H9 (cell line): ENCODE results near the gene TFAP2E. TPM values are rescaled to one million over a fixed set of nuclear protein-coding genes. Genes with fewer than 3 reads are reported as not detected.

Experiments used
- DNase-seq: peaks from one replicate; pipeline ENCODE4 v3.0.0-alpha.2; 2017
- H2AFZ ChIP-seq: one replicate; pipeline ENCODE4 v1.6.1; 2013; ENCODE audit warnings: mild to moderate bottlenecking, low read length, control low read depth, moderate library complexity
- H2AK5ac ChIP-seq: 2 replicates; pipeline ENCODE4 v1.6.1; 2013; ENCODE audit warnings: low read length, control low read depth, mixed read lengths; ENCODE audit not compliant: insufficient read length
- H2BK120ac ChIP-seq: one replicate; pipeline ENCODE4 v1.6.1; 2013; ENCODE audit warnings: low read depth, mild to moderate bottlenecking, low read length, control low read depth, inconsistent platforms; ENCODE audit not compliant: poor library complexity, severe bottlenecking
- H2BK12ac ChIP-seq: 2 replicates; pipeline ENCODE4 v1.6.1; 2013; ENCODE audit warnings: low read length, control low read depth, mixed read lengths, low read depth; ENCODE audit not compliant: insufficient read length
- H2BK15ac ChIP-seq: 2 replicates; pipeline ENCODE4 v1.6.1; 2013; ENCODE audit warnings: low read depth, low read length, control low read depth
- H2BK20ac ChIP-seq: one replicate; pipeline ENCODE4 v1.6.1; 2013; ENCODE audit warnings: low read depth, mild to moderate bottlenecking, low read length, control low read depth, inconsistent platforms; ENCODE audit not compliant: poor library complexity, severe bottlenecking
- H2BK5ac ChIP-seq: 2 replicates; pipeline ENCODE4 v1.6.1; 2013; ENCODE audit warnings: low read length, control low read depth, mixed read lengths; ENCODE audit not compliant: insufficient read length
- H3K14ac ChIP-seq: 2 replicates; pipeline ENCODE4 v1.6.1; 2013; ENCODE audit warnings: low read length, control low read depth; ENCODE audit not compliant: insufficient read depth
- H3K18ac ChIP-seq: 2 replicates; pipeline ENCODE4 v1.6.1; 2013; ENCODE audit warnings: low read depth, mild to moderate bottlenecking, mixed read lengths, low read length, control low read depth; ENCODE audit not compliant: insufficient read length
- H3K23ac ChIP-seq: 2 replicates; pipeline ENCODE4 v1.6.1; 2013; ENCODE audit warnings: low read length, control low read depth, mixed read lengths, low read depth; ENCODE audit not compliant: insufficient read length
- H3K23me2 ChIP-seq: 2 replicates; pipeline ENCODE4 v1.6.1; 2013; ENCODE audit warnings: low read depth, mild to moderate bottlenecking, mixed read lengths, low read length, control low read depth; ENCODE audit not compliant: insufficient read length, poor library complexity, severe bottlenecking
- H3K27ac ChIP-seq: 2 replicates; pipeline ENCODE4 v1.5.1; 2013; ENCODE audit warnings: low read length, control low read depth, mixed read lengths, low read depth; ENCODE audit not compliant: insufficient read length
- H3K27me3 ChIP-seq: 2 replicates; pipeline ENCODE4 v1.6.1; 2013; ENCODE audit warnings: low read length, control low read depth, inconsistent platforms; ENCODE audit not compliant: insufficient read depth
- H3K4ac ChIP-seq: 2 replicates; pipeline ENCODE4 v1.6.1; 2013; ENCODE audit warnings: low read depth, mild to moderate bottlenecking, control low read depth, inconsistent platforms, low read length, moderate library complexity
- H3K4me1 ChIP-seq: 2 replicates; pipeline ENCODE4 v1.6.1; 2013; ENCODE audit warnings: low read length, control low read depth, inconsistent platforms; ENCODE audit not compliant: insufficient read depth
- H3K4me2 ChIP-seq: 2 replicates; pipeline ENCODE4 v1.6.1; 2013; ENCODE audit warnings: low read length, control low read depth, mixed read lengths; ENCODE audit not compliant: insufficient read length, insufficient read depth
- H3K56ac ChIP-seq: 2 replicates; pipeline ENCODE4 v1.6.1; 2013; ENCODE audit warnings: low read depth, mild to moderate bottlenecking, mixed read lengths, low read length, control low read depth; ENCODE audit not compliant: insufficient read length
- H3K79me1 ChIP-seq: 2 replicates; pipeline ENCODE4 v1.6.1; 2013; ENCODE audit warnings: low read depth, mild to moderate bottlenecking, moderate library complexity, low read length, control low read depth, inconsistent platforms; ENCODE audit not compliant: insufficient read depth, poor library complexity, severe bottlenecking
- H3K79me2 ChIP-seq: 2 replicates; pipeline ENCODE4 v1.6.1; 2013; ENCODE audit warnings: low read length, control low read depth, inconsistent platforms; ENCODE audit not compliant: insufficient read depth
- H3K9ac ChIP-seq: 2 replicates; pipeline ENCODE4 v1.6.1; 2013; ENCODE audit warnings: low read length, control low read depth, mixed read lengths; ENCODE audit not compliant: insufficient read length; ENCODE audit errors: extremely low read depth
- H3K9me3 ChIP-seq: one replicate; pipeline ENCODE4 v1.6.1; 2013; ENCODE audit warnings: low read depth, low read length, inconsistent platforms; ENCODE audit not compliant: control insufficient read depth
- H3T11ph ChIP-seq: one replicate; pipeline ENCODE4 v1.6.1; 2013; ENCODE audit warnings: mild to moderate bottlenecking, low read length, control low read depth, inconsistent platforms
- H4K20me1 ChIP-seq: one replicate; pipeline ENCODE4 v1.6.1; 2013; ENCODE audit not compliant: control insufficient read depth, insufficient read length, insufficient read depth
- H4K5ac ChIP-seq: 2 replicates; pipeline ENCODE4 v1.6.1; 2013; ENCODE audit warnings: low read depth, mild to moderate bottlenecking, mixed read lengths, low read length, control low read depth; ENCODE audit not compliant: insufficient read length
- H4K8ac ChIP-seq: replicated peaks from 2 replicates; pipeline ENCODE4 v1.6.1; 2013; ENCODE audit warnings: low read length, control low read depth, mixed read lengths, low read depth; ENCODE audit not compliant: insufficient read length
- H4K91ac ChIP-seq: 2 replicates; pipeline ENCODE4 v1.6.1; 2013; ENCODE audit warnings: low read depth, mild to moderate bottlenecking, moderate library complexity, mixed read lengths, low read length, control low read depth; ENCODE audit not compliant: insufficient read length
- H3K27ac Mint-ChIP-seq, 3 experiments: 2 replicates in 2 of 3; 3 replicates in 1 of 3; pipeline ENCODE4 v1.8.0; 2020 to 2021; ENCODE audit warnings: mixed read lengths in 3 of 3, mild to moderate bottlenecking in 1 of 3, moderate library complexity in 1 of 3
- H3K27me3 Mint-ChIP-seq: 2 replicates; pipeline ENCODE4 v1.8.0; 2021; ENCODE audit warnings: low read depth, mild to moderate bottlenecking, moderate library complexity, mixed read lengths
- H3K36me3 Mint-ChIP-seq, 3 experiments: 2 replicates in 2 of 3; 3 replicates in 1 of 3; pipeline ENCODE4 v1.8.0; 2020 to 2021; ENCODE audit warnings: low read depth in 3 of 3, mixed read lengths in 3 of 3; ENCODE audit not compliant: insufficient read depth in 1 of 3
- H3K4me1 Mint-ChIP-seq, 2 experiments: 2 replicates each; pipeline ENCODE4 v1.8.0; 2020; ENCODE audit warnings: mixed read lengths in 2 of 2
- H3K4me3 Mint-ChIP-seq, 2 experiments: 2 replicates in 1 of 2; 3 replicates in 1 of 2; pipeline ENCODE4 v1.8.0; 2020 to 2021; ENCODE audit warnings: mild to moderate bottlenecking in 2 of 2, mixed read lengths in 2 of 2, moderate library complexity in 1 of 2
- H3K9me3 Mint-ChIP-seq, 2 experiments: 2 replicates in 1 of 2; 3 replicates in 1 of 2; pipeline ENCODE4 v1.8.0; 2020; ENCODE audit warnings: mild to moderate bottlenecking in 2 of 2, mixed read lengths in 2 of 2, moderate library complexity in 1 of 2
- WGBS: extraction: QIAGEN DNeasy Blood & Tissue Kit; methylation state at CpG from one replicate; pipeline ENCODE4 v1.1.7; 2013; ENCODE audit warnings: missing lambda C conversion rate, low lambda C conversion rate, mixed read lengths; ENCODE audit not compliant: insufficient read length; ENCODE audit errors: extremely low coverage; 5-methylcytosine and 5-hydroxymethylcytosine counted together
- total RNA-seq: library from RNA; stranded (reverse); gene quantifications from 2 replicates; pipeline ENCODE4 v1.2.1, GENCODE V29; 2021
- TF ChIP-seq, protein P1 (sequence below): fragments of 200-600 bp; sonication (generic); conservative IDR thresholded peaks from 3 replicates; pipeline ENCODE4 v1.8.0; 2021; ENCODE audit warnings: antibody characterized with exemption, mild to moderate bottlenecking

TFAP2E gene
- total RNA-seq, 1 experiment from 2014 or later, result 0.70 TPM

DNA sequence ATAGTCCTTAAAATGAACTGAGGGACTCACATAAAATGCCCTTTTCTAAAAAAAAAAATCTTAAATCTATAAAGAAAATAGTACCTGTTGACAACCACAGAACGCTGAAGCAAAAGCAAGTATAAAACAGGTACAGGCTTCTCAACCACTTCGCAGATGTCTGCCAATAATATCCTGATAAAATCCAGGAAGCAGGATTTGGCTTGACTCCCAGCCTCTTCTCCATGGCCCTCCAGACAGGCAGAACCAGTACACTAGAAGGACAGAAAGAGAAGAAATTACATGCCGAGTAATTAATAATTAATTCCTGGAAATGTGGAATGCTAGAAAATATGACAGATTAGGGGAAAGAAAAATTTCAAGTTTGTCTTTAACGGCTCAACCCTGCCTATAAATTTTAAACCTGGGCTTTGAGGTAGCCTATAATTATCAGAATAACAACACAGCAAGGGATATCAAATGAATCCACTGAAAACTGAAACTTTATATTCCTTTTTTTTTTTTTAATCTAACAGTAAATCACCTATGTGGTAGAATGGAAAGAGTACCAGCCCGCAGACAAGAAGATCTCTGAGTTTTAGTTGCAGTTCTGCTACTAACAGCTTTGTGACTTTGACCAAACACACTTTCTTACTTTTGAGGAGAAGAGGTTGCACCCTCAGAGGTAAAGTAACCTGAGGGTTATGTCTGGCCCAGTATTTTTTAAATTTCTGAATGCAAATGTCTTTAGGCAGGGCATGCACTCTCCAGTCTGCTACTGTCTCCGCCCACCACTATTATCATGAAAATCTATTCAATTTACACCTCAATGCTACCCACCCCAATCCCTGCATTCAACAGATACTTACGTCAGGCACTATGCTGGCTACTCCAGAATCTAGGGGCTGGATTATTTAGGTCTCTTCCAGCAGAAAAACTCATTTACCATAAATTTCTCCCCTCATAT, 18.6 kb upstream of the TFAP2E start:
- Histone ChIP-seq H2AK5ac (no peak overlapping the region), H3T11ph (no peak overlapping the region), H2BK15ac (no peak overlapping the region), H2BK12ac (peak overlapping the region; percentile 15), H4K5ac (no peak overlapping the region), H2BK5ac (no peak overlapping the region), H3K27ac (peak overlapping the region; percentile 96), H3K9me3 (no peaks in the 10 kb centered on the region), H3K27me3 (no peaks in the 10 kb centered on the region), H4K8ac (no peak overlapping the region), H4K91ac (no peak overlapping the region), H3K23me2 (peaks cover 21% of the 10 kb centered on the region), H2BK20ac (no peak overlapping the region), H3K18ac (peak overlapping the region; percentile 65), H3K9ac (peak overlapping the region; percentile 55), H3K4me1 (peaks cover 6% of the 10 kb centered on the region; the same call in 1 of the 2 replicates), H3K4me2 (peak overlapping the region; percentile 98), H2AFZ (no peak overlapping the region), H3K23ac (no peak overlapping the region), H3K79me2 (peaks cover 8% of the 10 kb centered on the region; the same call in 1 of the 2 replicates), H3K14ac (no peak overlapping the region), H4K20me1 (no peaks in the 10 kb centered on the region), H2BK120ac (no peak overlapping the region), H3K79me1 (no peaks in the 10 kb centered on the region), H3K4ac (no peak overlapping the region; the same call in 1 of the 2 replicates), H3K56ac (no peak overlapping the region)
- H3K4me3 Mint-ChIP-seq, result peak overlapping the region; percentile 91 to 98
- peaks cover 43 to 54% of the 10 kb centered on the region in 2 experiments for H3K4me1 Mint-ChIP-seq
- peak; percentile 69 for DNase-seq
- TF ChIP-seq, protein P1, sequence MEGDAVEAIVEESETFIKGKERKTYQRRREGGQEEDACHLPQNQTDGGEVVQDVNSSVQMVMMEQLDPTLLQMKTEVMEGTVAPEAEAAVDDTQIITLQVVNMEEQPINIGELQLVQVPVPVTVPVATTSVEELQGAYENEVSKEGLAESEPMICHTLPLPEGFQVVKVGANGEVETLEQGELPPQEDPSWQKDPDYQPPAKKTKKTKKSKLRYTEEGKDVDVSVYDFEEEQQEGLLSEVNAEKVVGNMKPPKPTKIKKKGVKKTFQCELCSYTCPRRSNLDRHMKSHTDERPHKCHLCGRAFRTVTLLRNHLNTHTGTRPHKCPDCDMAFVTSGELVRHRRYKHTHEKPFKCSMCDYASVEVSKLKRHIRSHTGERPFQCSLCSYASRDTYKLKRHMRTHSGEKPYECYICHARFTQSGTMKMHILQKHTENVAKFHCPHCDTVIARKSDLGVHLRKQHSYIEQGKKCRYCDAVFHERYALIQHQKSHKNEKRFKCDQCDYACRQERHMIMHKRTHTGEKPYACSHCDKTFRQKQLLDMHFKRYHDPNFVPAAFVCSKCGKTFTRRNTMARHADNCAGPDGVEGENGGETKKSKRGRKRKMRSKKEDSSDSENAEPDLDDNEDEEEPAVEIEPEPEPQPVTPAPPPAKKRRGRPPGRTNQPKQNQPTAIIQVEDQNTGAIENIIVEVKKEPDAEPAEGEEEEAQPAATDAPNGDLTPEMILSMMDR, result no peak
- H3K36me3 Mint-ChIP-seq, result peaks cover 17 to 31% (median 25%) of the 10 kb centered on the region in 3 experiments; a peak in 6 of 7 replicates
- no peaks in the 10 kb centered on the region for H3K27me3 Mint-ChIP-seq
- H3K9me3 Mint-ChIP-seq, result peaks cover 0 to 4% of the 10 kb centered on the region in 2 experiments; a peak in 2 of 5 replicates
- WGBS, result no CpG with 5 or more reads among the region's 7 CpGs
- peak overlapping the region; percentile 97 to 100 (median 98) for H3K27ac Mint-ChIP-seq
